Measurements from ENCODE around the gene MATN4.

- no peak for TF ChIP-seq ZNF431 (CRISPR knock-in tag; IDR thresholded peaks at IDR 0.05; ENCODE audit: borderline replicate concordance, low read depth)
- TF ChIP-seq, protein P1, sequence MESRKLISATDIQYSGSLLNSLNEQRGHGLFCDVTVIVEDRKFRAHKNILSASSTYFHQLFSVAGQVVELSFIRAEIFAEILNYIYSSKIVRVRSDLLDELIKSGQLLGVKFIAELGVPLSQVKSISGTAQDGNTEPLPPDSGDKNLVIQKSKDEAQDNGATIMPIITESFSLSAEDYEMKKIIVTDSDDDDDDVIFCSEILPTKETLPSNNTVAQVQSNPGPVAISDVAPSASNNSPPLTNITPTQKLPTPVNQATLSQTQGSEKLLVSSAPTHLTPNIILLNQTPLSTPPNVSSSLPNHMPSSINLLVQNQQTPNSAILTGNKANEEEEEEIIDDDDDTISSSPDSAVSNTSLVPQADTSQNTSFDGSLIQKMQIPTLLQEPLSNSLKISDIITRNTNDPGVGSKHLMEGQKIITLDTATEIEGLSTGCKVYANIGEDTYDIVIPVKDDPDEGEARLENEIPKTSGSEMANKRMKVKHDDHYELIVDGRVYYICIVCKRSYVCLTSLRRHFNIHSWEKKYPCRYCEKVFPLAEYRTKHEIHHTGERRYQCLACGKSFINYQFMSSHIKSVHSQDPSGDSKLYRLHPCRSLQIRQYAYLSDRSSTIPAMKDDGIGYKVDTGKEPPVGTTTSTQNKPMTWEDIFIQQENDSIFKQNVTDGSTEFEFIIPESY (CRISPR knock-in tag; IDR thresholded peaks at IDR 0.05): no peak
- TF ChIP-seq GRHL1 (CRISPR knock-in tag; conservative IDR thresholded peaks at IDR 0.05): no peak
- no peak for TF ChIP-seq ZNF350 (CRISPR knock-in tag; IDR thresholded peaks at IDR 0.05; ENCODE audit: borderline replicate concordance, low read depth)
- no peak for TF ChIP-seq KMT2B (CRISPR knock-in tag; IDR thresholded peaks at IDR 0.05)
- TF ChIP-seq ARID5B (CRISPR knock-in tag; IDR thresholded peaks at IDR 0.05): no peak
- TF ChIP-seq, protein P2, sequence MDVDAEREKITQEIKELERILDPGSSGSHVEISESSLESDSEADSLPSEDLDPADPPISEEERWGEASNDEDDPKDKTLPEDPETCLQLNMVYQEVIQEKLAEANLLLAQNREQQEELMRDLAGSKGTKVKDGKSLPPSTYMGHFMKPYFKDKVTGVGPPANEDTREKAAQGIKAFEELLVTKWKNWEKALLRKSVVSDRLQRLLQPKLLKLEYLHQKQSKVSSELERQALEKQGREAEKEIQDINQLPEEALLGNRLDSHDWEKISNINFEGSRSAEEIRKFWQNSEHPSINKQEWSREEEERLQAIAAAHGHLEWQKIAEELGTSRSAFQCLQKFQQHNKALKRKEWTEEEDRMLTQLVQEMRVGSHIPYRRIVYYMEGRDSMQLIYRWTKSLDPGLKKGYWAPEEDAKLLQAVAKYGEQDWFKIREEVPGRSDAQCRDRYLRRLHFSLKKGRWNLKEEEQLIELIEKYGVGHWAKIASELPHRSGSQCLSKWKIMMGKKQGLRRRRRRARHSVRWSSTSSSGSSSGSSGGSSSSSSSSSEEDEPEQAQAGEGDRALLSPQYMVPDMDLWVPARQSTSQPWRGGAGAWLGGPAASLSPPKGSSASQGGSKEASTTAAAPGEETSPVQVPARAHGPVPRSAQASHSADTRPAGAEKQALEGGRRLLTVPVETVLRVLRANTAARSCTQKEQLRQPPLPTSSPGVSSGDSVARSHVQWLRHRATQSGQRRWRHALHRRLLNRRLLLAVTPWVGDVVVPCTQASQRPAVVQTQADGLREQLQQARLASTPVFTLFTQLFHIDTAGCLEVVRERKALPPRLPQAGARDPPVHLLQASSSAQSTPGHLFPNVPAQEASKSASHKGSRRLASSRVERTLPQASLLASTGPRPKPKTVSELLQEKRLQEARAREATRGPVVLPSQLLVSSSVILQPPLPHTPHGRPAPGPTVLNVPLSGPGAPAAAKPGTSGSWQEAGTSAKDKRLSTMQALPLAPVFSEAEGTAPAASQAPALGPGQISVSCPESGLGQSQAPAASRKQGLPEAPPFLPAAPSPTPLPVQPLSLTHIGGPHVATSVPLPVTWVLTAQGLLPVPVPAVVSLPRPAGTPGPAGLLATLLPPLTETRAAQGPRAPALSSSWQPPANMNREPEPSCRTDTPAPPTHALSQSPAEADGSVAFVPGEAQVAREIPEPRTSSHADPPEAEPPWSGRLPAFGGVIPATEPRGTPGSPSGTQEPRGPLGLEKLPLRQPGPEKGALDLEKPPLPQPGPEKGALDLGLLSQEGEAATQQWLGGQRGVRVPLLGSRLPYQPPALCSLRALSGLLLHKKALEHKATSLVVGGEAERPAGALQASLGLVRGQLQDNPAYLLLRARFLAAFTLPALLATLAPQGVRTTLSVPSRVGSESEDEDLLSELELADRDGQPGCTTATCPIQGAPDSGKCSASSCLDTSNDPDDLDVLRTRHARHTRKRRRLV (CRISPR knock-in tag; IDR thresholded peaks at IDR 0.05): no peak
- TF ChIP-seq FOXA3 (CRISPR knock-in tag; IDR thresholded peaks at IDR 0.05): no peak
- TF ChIP-seq ZNF138 (CRISPR knock-in tag; IDR thresholded peaks at IDR 0.05; ENCODE audit: low read depth): no peak
- no peak for TF ChIP-seq ARNT2 (CRISPR knock-in tag; IDR thresholded peaks at IDR 0.05; ENCODE audit: low read depth)
- TF ChIP-seq ZNF460 (CRISPR knock-in tag; IDR thresholded peaks at IDR 0.05; ENCODE audit: borderline replicate concordance): no peak
- TF ChIP-seq, protein P3, sequence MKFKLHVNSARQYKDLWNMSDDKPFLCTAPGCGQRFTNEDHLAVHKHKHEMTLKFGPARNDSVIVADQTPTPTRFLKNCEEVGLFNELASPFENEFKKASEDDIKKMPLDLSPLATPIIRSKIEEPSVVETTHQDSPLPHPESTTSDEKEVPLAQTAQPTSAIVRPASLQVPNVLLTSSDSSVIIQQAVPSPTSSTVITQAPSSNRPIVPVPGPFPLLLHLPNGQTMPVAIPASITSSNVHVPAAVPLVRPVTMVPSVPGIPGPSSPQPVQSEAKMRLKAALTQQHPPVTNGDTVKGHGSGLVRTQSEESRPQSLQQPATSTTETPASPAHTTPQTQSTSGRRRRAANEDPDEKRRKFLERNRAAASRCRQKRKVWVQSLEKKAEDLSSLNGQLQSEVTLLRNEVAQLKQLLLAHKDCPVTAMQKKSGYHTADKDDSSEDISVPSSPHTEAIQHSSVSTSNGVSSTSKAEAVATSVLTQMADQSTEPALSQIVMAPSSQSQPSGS (CRISPR knock-in tag; IDR thresholded peaks at IDR 0.05): no peak
- no peak for TF ChIP-seq ZNF343 (CRISPR knock-in tag; IDR thresholded peaks at IDR 0.05)
- TF ChIP-seq ZNF543 (CRISPR knock-in tag; IDR thresholded peaks at IDR 0.05): no peak
Measured at GRCh38 chr20:45315672-45316071, 7.6 kb upstream of the MATN4 start.
